HepG2 (cell line): ENCODE measurements around the gene GK. TPM values are rescaled to one million over a fixed set of nuclear protein-coding genes. Genes with fewer than 3 reads are reported as not detected.

ENCODE experiments used
- CHD4 ChIP-seq: fragments of 200-600 bp; sonication (generic); IDR thresholded peaks from 2 replicates; pipeline ENCODE4 v1.7.0; 2017; ENCODE audit warnings: mild to moderate bottlenecking, low read length, borderline replicate concordance
- FIP1L1 ChIP-seq: fragments of 200-400 bp; formaldehyde crosslinking; IDR thresholded peaks from 2 replicates; pipeline ENCODE4 v1.6.1; 2018; ENCODE audit warnings: low read depth, mild to moderate bottlenecking, low read length, moderate library complexity, borderline replicate concordance; ENCODE audit not compliant: insufficient read depth
- KIAA2018 ChIP-seq: sonication (generic); formaldehyde crosslinking; IDR thresholded peaks from 2 replicates; pipeline ENCODE4 v1.5.0; 2020; ENCODE audit warnings: mild to moderate bottlenecking, missing genetic modification reagents, borderline replicate concordance
- KLF6 ChIP-seq: IDR thresholded peaks from 2 replicates; pipeline ENCODE4 v1.8.0; 2016; ENCODE audit warnings: missing biosample characterization, missing genetic modification reagents
- PAXIP1 ChIP-seq: sonication (generic); formaldehyde crosslinking; conservative IDR thresholded peaks from 2 replicates; pipeline ENCODE4 v1.4.0; 2020; ENCODE audit warnings: mild to moderate bottlenecking, missing genetic modification reagents, moderate library complexity
- POLR2AphosphoS5 ChIP-seq: IDR thresholded peaks from 2 replicates; pipeline ENCODE4 v1.6.1; 2012; ENCODE audit warnings: low read depth, low read length
- SALL1 ChIP-seq: sonication (generic); formaldehyde crosslinking; IDR thresholded peaks from 2 replicates; pipeline ENCODE4 v1.8.0; 2022; ENCODE audit warnings: mild to moderate bottlenecking, missing genetic modification reagents
- SOX5 ChIP-seq: IDR thresholded peaks from 2 replicates; pipeline ENCODE4 v1.6.1; 2016; ENCODE audit warnings: borderline replicate concordance
- WIZ ChIP-seq: sonication (generic); formaldehyde crosslinking; IDR thresholded peaks from 2 replicates; pipeline ENCODE4 v1.5.1; 2020; ENCODE audit warnings: mild to moderate bottlenecking, missing genetic modification reagents
- ZNF263 ChIP-seq: sonication (generic); formaldehyde crosslinking; IDR thresholded peaks from 2 replicates; pipeline ENCODE4 v1.4.0; 2020; ENCODE audit warnings: missing genetic modification reagents
- ZNF350 ChIP-seq: sonication (generic); formaldehyde crosslinking; IDR thresholded peaks from 2 replicates; pipeline ENCODE4 v1.4.0; 2020; ENCODE audit warnings: mild to moderate bottlenecking, low read depth, missing genetic modification reagents, borderline replicate concordance
- ZNF530 ChIP-seq: sonication (generic); formaldehyde crosslinking; IDR thresholded peaks from 2 replicates; pipeline ENCODE4 v1.5.0; 2020; ENCODE audit warnings: low read depth, mild to moderate bottlenecking, missing genetic modification reagents
- ZNF547 ChIP-seq: sonication (generic); formaldehyde crosslinking; IDR thresholded peaks from 2 replicates; pipeline ENCODE4 v1.5.1; 2020; ENCODE audit warnings: mild to moderate bottlenecking, missing genetic modification reagents
- polyA plus RNA-seq, 8 experiments: library from polyadenylated mRNA; depleted of rRNA in 3 of 8; stranded (reverse) in 7 of 8; unstranded in 1 of 8; fragments of >200 nt; fragmentation: Illumina TruSeq in 4 of 8; extraction: Trizol in 4 of 8; gene quantifications; 2 replicates each; pipeline versions ENCODE4 v1.2.1 to v1.2.3, GENCODE V29; 2011 to 2016; ENCODE audit warnings: low read depth in 4 of 8, missing spikeins in 1 of 8, mixed read lengths in 1 of 8; ENCODE audit not compliant: insufficient read depth in 1 of 8
- total RNA-seq, 5 experiments: library from RNA; depleted of rRNA; stranded (reverse); fragments of >200 nt; fragmentation: Illumina TruSeq; extraction: Trizol; gene quantifications; 2 replicates each; pipeline ENCODE4 v1.2.3, GENCODE V29; 2016; ENCODE audit warnings: low read depth in 1 of 5
- TF ChIP-seq, protein P1 (sequence below): sonication (generic); formaldehyde crosslinking; IDR thresholded peaks from 2 replicates; pipeline ENCODE4 v1.5.0; 2020; ENCODE audit warnings: missing genetic modification reagents

The GK gene
- total and polyA plus RNA-seq, 2 of the 13 experiments (the other 11 are each of a cell fraction or from before 2014, with no cell fraction given) = 64.2 to 265 TPM

DNA sequence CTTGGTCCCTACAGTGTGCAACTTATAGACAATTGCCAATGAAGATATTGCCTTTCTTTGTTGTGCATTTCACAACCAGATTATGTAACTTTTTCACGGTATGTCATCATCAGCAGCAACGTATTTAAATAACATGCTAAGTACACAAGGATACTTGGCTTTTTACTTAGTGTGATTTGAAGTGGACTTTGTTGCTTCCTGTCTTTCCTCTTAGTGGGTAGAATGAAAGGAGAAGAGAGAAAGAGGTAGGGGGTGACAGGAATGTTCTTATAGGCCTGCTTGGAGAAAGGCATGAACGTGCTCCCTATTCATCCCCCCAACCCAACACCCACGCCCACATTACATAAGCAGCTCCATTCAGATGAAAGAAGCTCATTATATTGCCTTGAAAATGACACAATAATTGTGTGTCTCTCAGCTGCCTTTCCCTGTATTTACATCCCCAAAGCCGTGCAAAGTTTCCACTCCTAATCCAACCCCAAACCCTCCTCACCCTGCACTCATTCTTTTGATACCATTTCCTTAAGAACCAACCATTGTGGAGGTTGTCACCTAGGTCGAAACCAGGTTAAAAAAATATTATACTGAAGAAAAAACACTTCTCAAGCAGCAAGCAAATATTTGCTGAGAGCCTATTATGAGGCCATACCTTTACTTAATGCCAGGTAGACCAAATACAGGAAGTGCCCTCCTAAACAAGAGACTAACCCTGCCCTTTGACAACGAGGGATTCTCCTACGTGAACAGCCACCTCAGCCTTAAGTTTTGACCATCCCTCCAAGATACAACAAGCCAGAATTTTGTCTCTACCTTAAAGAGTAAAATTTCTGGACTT lies 25.2 kb upstream of the GK start (continued):
- peak; percentile 89 for TF ChIP-seq PAXIP1 (CRISPR knock-in tag)
- TF ChIP-seq SOX5 (CRISPR knock-in tag) = peak; percentile 95
- peak; percentile 94 for TF ChIP-seq ZNF263 (CRISPR knock-in tag)
- TF ChIP-seq SALL1 (CRISPR knock-in tag) = peak; percentile 57; the same call in 1 of the 2 replicates
- TF ChIP-seq ZNF547 (CRISPR knock-in tag) = no peak
- TF ChIP-seq POLR2AphosphoS5 = peak; percentile 42; the same call in 1 of the 2 replicates
- TF ChIP-seq CHD4 = no peak
- TF ChIP-seq WIZ (CRISPR knock-in tag) = no peak
- no peak for TF ChIP-seq ZNF530
- TF ChIP-seq, protein P1, sequence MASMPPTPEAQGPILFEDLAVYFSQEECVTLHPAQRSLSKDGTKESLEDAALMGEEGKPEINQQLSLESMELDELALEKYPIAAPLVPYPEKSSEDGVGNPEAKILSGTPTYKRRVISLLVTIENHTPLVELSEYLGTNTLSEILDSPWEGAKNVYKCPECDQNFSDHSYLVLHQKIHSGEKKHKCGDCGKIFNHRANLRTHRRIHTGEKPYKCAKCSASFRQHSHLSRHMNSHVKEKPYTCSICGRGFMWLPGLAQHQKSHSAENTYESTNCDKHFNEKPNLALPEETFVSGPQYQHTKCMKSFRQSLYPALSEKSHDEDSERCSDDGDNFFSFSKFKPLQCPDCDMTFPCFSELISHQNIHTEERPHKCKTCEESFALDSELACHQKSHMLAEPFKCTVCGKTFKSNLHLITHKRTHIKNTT (CRISPR knock-in tag) = no peak
- TF ChIP-seq KIAA2018 (CRISPR knock-in tag) = no peak
- TF ChIP-seq ZNF350 (CRISPR knock-in tag) = no peak
- no peak for TF ChIP-seq KLF6
- TF ChIP-seq FIP1L1 = no peak
